IPS-18c (cell line): ENCODE data around the gene CFAP100.

Experiments
- H3K4me3 ChIP-seq: 2 replicates; pipeline ENCODE4 v1.7.0; 2013; ENCODE audit warnings: low read depth, mild to moderate bottlenecking, low read length, moderate library complexity; ENCODE audit not compliant: insufficient read depth
- H3K9me3 ChIP-seq: one replicate; pipeline ENCODE4 v1.6.1; 2013; ENCODE audit warnings: mild to moderate bottlenecking, low read length, moderate library complexity; ENCODE audit not compliant: control insufficient read depth, insufficient read depth

Gene CFAP100

GRCh38 chr3:126355251-126355650 is 39.5 kb upstream of the CFAP100 start:
- peak overlapping the region; percentile 68; the same call in 1 of the 2 replicates for H3K4me3 ChIP-seq
- peaks cover 4% of the 10 kb centered on the region for H3K9me3 ChIP-seq

GRCh38 chr3:126355777-126356372 is 38.8 kb upstream of the CFAP100 start:
- H3K4me3 ChIP-seq = peak overlapping the region; percentile 68
- peaks cover 4% of the 10 kb centered on the region for H3K9me3 ChIP-seq

GRCh38 chr3:126356373-126357264 is 38.1 kb upstream of the CFAP100 start:
- peaks cover 6% of the 10 kb centered on the region for H3K9me3 ChIP-seq
- H3K4me3 ChIP-seq = peak overlapping the region; percentile 68

- H3K4me3 ChIP-seq = peak within 1 kb of the TSS; percentile 68
- H3K9me3 ChIP-seq = peaks cover 6% of the 10 kb centered on the region
Measured at GRCh38 chr3:126357295-126358037, 37.2 kb upstream of the CFAP100 start, which contains the start of gene KLF15. Gene KLF15 (minus strand): TSS chr3:126357408. CDS start chr3:126352922, 4,486 bp downstream.

- Histone ChIP-seq H3K4me3 (peak overlapping the region; percentile 64; the same call in 1 of the 2 replicates), H3K9me3 (peaks cover 6% of the 10 kb centered on the region)
Measured at GRCh38 chr3:126358038-126358815, 36.5 kb upstream of the CFAP100 start.

GRCh38 chr3:126358816-126359181 is 35.9 kb upstream of the CFAP100 start:
- Histone ChIP-seq H3K9me3 (peaks cover 6% of the 10 kb centered on the region), H3K4me3 (no peak overlapping the region)

- no peak overlapping the region for H3K4me3 ChIP-seq
Measured at GRCh38 chr3:126360046-126360713, 34.5 kb upstream of the CFAP100 start.

GRCh38 chr3:126360714-126361060 is 34.0 kb upstream of the CFAP100 start:
- Histone ChIP-seq H3K4me3 (no peak overlapping the region), H3K9me3 (peaks cover 6% of the 10 kb centered on the region)

More at GRCh38 chr3:126360046-126360713, 34.5 kb upstream of the CFAP100 start:
- H3K9me3 ChIP-seq = peaks cover 6% of the 10 kb centered on the region

GRCh38 chr3:126361211-126361610 is 33.5 kb upstream of the CFAP100 start:
- Histone ChIP-seq H3K9me3 (peaks cover 6% of the 10 kb centered on the region), H3K4me3 (no peak overlapping the region)

- H3K9me3 ChIP-seq = peaks cover 4% of the 10 kb centered on the region
- no peak overlapping the region for H3K4me3 ChIP-seq
Measured at GRCh38 chr3:126364130-126364695, 30.5 kb upstream of the CFAP100 start.

GRCh38 chr3:126364731-126365301 is 29.9 kb upstream of the CFAP100 start:
- no peak overlapping the region for H3K4me3 ChIP-seq

GRCh38 chr3:126365351-126366277 is 29.1 kb upstream of the CFAP100 start:
- Histone ChIP-seq H3K4me3 (no peak overlapping the region), H3K9me3 (peaks cover 2% of the 10 kb centered on the region)

More at GRCh38 chr3:126364731-126365301, 29.9 kb upstream of the CFAP100 start:
- H3K9me3 ChIP-seq = peaks cover 2% of the 10 kb centered on the region

- Histone ChIP-seq H3K9me3 (no peaks in the 10 kb centered on the region), H3K4me3 (no peak overlapping the region)
Measured at GRCh38 chr3:126367316-126367805, 27.3 kb upstream of the CFAP100 start.

GRCh38 chr3:126369490-126369889 is 25.2 kb upstream of the CFAP100 start:
- H3K4me3 ChIP-seq = no peak overlapping the region
- H3K9me3 ChIP-seq = no peaks in the 10 kb centered on the region

GRCh38 chr3:126370055-126370454 is 24.7 kb upstream of the CFAP100 start:
- no peak overlapping the region for H3K4me3 ChIP-seq
- no peaks in the 10 kb centered on the region for H3K9me3 ChIP-seq
